NCI-H2196 (cell line): ENCODE results near the gene WNK2.

ENCODE experiments used
- DNase-seq: peaks from one replicate; lab custom pipeline; 2025; ENCODE audit not compliant: unreplicated experiment; lab: John Stamatoyannopoulos, UW

Gene WNK2

DNA sequence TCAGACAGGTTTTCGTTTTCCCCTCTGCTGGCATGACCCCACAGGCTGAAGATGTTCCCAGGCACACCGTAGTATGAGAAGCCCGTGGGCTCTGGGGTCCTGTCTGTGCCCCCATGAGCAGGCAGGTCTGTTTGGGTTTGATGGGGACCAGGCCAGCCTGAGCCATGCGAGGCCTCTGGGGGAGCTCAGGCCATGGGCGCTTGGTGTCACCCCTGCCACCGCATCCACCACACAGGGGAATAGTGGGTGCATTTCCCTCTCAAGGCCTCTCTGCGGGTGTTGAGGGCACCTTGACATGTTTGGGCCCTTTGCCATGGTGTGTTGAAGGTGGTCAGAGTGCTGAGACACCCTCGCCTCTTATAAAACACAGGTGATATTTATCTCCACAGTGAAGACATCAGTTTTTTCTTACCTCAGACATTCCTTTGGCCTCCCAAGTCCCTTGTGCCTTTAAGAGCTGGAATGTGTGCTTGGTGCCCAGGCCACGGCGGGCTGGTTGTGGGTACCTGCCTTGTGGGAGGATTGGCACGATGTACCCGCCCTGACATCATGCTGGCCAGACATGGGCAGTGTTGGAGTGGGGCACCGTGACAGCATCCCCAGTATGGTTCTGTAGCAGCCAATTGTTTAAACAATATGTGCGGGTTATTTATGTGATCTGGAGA, 68.3 kb downstream of the WNK2 start:
- DNase-seq: no peak

DNA sequence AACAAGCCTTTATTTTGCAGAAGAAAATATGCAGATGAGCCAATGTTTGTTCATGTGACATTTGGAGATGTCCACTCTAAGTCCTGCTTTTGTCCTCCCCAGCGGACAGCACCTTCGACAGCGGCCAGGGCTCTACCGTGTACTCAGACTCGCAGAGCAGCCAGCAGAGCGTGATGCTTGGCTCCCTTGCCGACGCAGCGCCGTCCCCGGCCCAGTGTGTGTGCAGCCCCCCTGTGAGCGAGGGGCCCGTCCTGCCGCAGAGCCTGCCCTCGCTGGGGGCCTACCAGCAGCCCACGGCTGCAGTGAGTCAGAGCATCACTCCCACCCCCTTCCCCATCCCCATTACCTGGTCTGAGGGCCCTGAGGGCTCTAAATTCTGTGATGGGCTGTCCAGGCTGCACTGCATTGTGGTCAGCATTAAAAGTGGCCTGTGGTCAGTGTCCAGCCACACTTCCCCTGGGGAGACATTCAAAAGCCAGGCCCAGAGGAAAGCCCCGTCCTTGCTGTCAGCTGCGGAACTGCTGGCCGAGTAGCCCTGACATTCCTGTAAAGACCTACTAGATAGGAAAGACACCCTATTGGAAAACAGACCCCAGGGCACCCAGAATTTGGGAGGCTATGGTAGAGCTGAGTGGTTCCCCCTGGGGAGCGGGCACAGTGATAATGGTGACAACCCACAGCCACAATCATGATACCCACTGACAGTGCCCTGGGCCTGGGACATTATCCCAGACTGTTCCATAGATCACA, 69.0 kb downstream of the WNK2 start:
- no peak for DNase-seq

GRCh38 chr9:93253633-93254032, 69.7 kb downstream of the WNK2 start:
- DNase-seq: no peak

GRCh38 chr9:93254061-93254481, 70.1 kb downstream of the WNK2 start:
- DNase-seq: no peak

- DNase-seq: peak; percentile 15
These were observed 71.0 kb downstream of the WNK2 start for GRCh38 chr9:93254806-93255493.

DNA sequence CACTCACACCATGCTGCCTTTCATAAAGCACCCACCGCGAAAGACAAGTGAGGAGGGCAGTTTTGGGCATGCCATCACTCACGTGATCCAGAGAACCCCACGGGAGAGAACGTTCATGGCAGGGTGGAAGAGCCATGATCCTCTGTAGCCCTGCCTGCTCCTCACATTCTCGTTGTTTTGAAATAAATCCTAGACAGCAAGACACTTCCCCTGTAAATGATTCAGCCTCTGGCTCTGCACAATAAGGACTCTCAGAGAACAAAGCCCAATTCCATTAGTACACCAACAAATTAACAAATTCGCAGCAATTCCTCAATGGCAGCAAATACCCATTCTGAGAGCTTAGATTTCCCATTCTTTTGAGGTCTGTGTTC, 71.5 kb downstream of the WNK2 start:
- DNase-seq: no peak

GRCh38 chr9:93255994-93256877, 72.3 kb downstream of the WNK2 start:
- DNase-seq: no peak

DNA sequence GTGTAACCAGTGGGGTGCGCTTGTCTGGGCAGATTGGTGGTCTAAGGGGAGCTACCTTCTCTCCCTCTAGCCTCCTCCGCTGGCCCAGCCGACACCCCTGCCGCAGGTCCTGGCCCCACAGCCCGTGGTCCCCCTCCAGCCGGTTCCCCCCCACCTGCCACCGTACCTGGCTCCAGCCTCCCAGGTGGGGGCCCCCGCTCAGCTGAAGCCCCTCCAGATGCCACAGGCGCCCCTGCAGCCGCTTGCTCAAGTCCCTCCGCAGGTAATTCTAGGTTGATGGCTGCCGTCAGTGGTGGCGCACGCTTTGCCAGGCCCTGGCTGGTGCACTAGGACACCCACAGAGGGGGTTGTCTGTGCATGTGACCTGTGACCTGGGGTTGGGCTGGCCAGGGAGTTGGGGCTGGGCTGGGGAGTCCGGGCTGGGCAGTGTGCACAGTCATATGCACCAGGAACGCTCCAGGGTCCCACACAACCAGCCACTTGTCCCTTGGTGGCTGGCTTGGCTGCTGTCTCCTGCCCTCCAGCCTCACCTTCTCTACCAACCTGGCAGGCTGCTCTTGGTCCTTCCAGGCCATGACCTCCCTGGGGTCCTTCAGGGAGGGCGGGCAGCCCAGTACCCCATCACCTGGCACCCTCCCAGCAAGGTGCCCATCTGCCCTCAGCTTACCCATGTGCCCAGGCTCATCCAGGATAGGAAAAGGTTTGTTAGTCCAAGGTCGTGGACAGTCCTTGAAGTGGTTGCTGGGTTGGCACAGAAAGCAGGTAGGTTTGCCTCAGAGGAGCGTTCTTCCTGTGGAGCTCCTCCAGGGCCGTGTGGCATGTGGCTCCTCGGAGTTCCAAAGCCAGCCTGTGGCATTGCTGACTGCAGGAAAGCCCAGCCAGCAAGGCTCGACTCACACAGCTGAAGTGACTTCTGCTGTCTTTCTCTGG, 73.2 kb downstream of the WNK2 start:
- DNase-seq: no peak

GRCh38 chr9:93257808-93258331, 73.9 kb downstream of the WNK2 start:
- no peak for DNase-seq

- no peak for DNase-seq
These were observed 74.5 kb downstream of the WNK2 start for GRCh38 chr9:93258419-93258817.

DNA sequence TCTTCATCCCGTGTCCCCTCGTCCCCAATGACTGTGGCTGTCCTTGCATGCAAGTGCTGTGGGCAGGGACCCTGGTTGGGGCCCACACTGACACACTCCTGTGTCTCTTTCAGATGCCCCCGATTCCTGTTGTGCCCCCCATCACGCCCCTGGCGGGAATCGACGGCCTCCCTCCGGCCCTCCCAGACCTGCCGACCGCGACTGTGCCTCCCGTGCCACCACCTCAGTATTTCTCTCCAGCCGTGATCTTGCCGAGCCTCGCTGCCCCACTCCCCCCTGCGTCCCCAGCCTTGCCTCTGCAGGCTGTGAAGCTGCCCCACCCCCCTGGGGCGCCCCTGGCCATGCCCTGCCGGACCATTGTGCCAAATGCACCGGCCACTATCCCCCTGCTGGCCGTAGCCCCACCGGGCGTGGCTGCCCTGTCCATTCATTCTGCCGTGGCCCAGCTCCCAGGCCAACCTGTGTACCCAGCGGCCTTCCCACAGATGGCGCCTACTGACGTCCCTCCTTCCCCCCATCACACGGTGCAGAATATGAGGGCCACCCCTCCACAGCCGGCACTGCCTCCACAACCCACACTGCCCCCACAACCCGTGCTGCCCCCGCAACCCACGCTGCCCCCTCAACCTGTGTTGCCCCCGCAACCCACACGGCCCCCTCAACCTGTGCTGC, 75.0 kb downstream of the WNK2 start:
- no peak for DNase-seq

DNA sequence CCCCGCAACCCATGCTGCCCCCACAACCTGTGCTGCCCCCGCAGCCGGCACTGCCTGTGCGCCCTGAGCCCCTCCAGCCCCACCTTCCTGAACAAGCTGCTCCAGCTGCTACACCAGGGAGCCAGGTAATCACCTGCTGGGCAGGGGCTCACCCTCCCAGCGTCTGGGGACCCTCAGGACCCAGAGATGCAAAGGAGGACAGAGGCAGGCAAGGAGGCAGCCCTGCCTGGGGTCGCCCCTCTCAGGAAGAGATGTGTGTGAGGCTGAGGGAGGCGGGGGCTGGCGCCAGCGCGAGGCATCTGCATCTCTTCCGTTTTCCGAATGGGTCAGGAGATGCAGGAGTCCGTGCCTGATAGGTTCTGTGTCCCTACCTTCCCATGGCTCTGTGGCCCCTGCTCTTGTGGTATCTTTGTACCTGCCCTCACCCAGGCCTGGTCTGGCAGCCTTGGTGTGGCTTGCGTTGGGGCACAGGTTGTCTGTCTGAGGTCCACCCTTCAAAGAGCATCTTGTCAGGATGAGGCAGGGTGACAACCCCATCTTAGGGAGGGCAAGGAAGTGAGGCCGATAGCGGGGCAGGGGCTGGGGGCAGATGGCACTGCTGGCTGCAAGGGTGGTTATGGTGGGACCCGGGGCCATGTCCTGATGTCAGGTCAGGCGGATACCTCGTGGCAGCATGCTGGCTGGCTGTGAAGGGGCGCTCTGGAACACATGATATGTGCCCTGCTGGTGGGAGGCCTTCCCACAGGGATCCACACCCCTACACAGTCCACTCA, 75.7 kb downstream of the WNK2 start:
- DNase-seq: no peak

- DNase-seq: no peak
These were observed 76.5 kb downstream of the WNK2 start for GRCh38 chr9:93260263-93261066.

DNA sequence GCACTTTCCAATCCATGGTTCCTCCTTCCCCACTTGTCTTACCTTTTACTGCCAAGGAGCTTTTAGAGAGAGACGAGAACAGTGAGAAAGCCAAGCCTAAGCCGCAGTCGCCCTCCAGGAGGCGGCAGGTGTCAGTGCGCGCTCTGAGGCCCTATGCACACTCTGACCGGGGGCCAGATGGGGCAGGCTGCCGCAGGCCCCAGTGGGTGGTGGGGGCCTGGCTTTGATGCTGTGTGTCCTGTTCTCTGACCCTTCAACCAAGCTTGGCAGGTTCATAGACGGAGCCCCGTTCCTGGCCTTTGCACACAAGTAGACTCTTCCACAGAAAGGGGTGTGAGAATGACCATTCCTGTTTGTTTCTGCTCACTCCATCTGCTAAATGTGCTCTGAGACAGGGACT, 77.3 kb downstream of the WNK2 start:
- peak; percentile 22 for DNase-seq

DNA sequence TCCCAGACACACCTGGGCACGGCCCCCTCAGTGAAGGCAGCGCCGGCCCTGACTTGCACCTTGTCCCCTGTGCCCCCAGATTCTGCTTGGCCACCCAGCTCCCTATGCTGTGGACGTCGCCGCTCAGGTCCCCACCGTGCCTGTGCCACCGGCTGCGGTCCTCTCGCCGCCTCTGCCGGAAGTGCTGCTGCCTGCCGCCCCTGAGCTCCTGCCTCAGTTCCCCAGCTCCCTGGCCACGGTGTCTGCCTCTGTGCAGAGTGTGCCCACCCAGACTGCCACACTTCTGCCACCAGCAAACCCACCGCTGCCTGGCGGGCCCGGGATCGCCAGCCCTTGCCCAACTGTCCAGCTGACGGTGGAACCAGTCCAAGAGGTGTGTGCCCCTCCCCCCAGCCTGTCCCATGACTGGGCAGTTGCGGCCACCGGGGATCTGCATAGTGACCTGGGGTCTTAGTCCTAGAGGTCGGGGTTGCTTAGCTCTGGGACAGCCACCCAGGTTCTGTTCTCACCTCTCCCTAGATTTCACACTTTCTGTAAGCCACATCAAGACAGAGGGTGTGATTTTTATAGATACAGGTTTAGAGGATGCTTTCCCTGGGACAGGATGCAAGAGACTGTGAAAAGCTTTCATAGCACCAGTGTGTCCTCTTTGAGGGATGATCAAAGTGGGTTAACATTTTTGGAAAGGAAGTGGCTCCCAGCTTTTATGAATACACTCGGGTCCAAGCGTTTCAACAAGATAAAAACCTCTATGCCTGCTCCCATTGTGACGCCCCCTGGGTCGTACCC, 78.0 kb downstream of the WNK2 start:
- no peak for DNase-seq

GRCh38 chr9:93262537-93263310, 78.8 kb downstream of the WNK2 start:
- DNase-seq: peak; percentile 21
